Ovary (tissue), 9 donors: Measurements from ENCODE around the gene FAM161A. TPM values are rescaled to one million over a fixed set of nuclear protein-coding genes. Genes with fewer than 3 reads are reported as not detected.
A peak's percentile ranks its signal among the peaks of the same experiment; 100 is the strongest.

Source experiments
- DNase-seq, 5 donors: peaks; one replicate each; pipeline ENCODE4 v3.0.0-alpha.2; 2019 to 2020
- H3K27ac ChIP-seq, 2 donors: fragments of 200-600 bp; one replicate each; pipeline versions ENCODE4 v1.5.1 to v1.8.0; 2019 to 2022
- H3K27me3 ChIP-seq: fragments of 200-600 bp; one replicate; pipeline ENCODE4 v1.8.0; 2022
- H3K36me3 ChIP-seq: fragments of 200-600 bp; sonication (generic); one replicate; pipeline ENCODE4 v1.5.1; 2019
- H3K4me1 ChIP-seq: one replicate; pipeline ENCODE4 v1.8.1; 2013; ENCODE audit warnings: mild to moderate bottlenecking, moderate library complexity; ENCODE audit not compliant: insufficient read depth
- H3K4me3 ChIP-seq: fragments of 200-600 bp; sonication (generic); one replicate; pipeline ENCODE4 v1.5.1; 2017
- H3K9me3 ChIP-seq, 2 donors: fragments of 200-600 bp in 1 of 2; sonication (generic) in 1 of 2; one replicate each; pipeline versions ENCODE4 v1.5.1 to v1.8.1; 2013 to 2019; ENCODE audit warnings: mild to moderate bottlenecking in 1 of 2, moderate library complexity in 1 of 2
- CTCF ChIP-seq, 3 donors: fragments of 450-650 bp in 2 of 3; fragments of 200-600 bp in 1 of 3; IDR thresholded peaks; one replicate each; pipeline versions ENCODE4 v1.5.1 to v1.8.0; 2016 to 2022; ENCODE audit warnings: antibody characterized with exemption in 3 of 3, mild to moderate bottlenecking in 1 of 3
- EP300 ChIP-seq: sonication (generic); formaldehyde crosslinking; IDR thresholded peaks from one replicate; pipeline ENCODE4 v1.6.1; 2017; ENCODE audit warnings: antibody characterized with exemption
- POLR2A ChIP-seq: fragments of 450-650 bp; IDR thresholded peaks from one replicate; pipeline ENCODE4 v1.6.1; 2017; ENCODE audit warnings: antibody characterized with exemption, mild to moderate bottlenecking, moderate library complexity
- WGBS, 3 donors: extraction: QIAGEN DNeasy Blood & Tissue Kit in 1 of 3; methylation state at CpG; one replicate each; pipeline versions ENCODE4 v1.1.5 to v1.1.7; 2013 to 2017; 5-methylcytosine and 5-hydroxymethylcytosine counted together
- intact Hi-C, 4 donors: fragments of 100-400 bp; cut with DNase I; formaldehyde crosslinking; loops; one replicate each; pipeline versions ENCODE4 v1.11.0 to v1.15.1; 2022 to 2023
- polyA plus RNA-seq, 2 donors: library from polyadenylated mRNA; stranded (reverse); fragments of 200-250 nt in 1 of 2; fragments of 350-450 nt in 1 of 2; fragmentation: Illumina TruSeq in 1 of 2; extraction: RNeasy Lipid Tissue Mini Kit (QIAGEN cat#74804) in 1 of 2; gene quantifications; one replicate each; pipeline ENCODE4 v1.2.3, GENCODE V29; 2013 to 2014
- small RNA-seq: library from RNA; depleted of rRNA; stranded (forward); fragments of <200 nt; gene quantifications from one replicate; pipeline ENCODE3, GENCODE V24; 2016
- total RNA-seq, 7 donors: library from RNA; depleted of rRNA in 2 of 7; stranded (reverse); fragments of >200 nt in 2 of 7; fragmentation: NEBNext Ultra II Directional in 3 of 7; extraction: Animal tissue kit (Norgen Biotek cat#: 25700) in 3 of 7; gene quantifications; one replicate each; pipeline versions ENCODE4 v1.1.0 to v1.2.4, GENCODE V29; 2016 to 2023
- donor health status: DM: no; HTN: no; CAD: no; lungs with moderate emphysema.
- donor health status: DM: no; HTN: no; CAD: no.
- donor health status: Bipolar disorder and iron deficiency.
- donor health status: DM: yes; HTN: yes; CAD: no.
- donor health status: DM: no; HTN: no; CAD: no.
- donor health status: DM: yes; HTN: yes; CAD: no.

The FAM161A gene
- total and polyA plus RNA-seq, 9 donors = 4.9 to 9.4 (median 6.7) TPM

GRCh38 chr2:61786876-61787275 is 67.0 kb downstream of the FAM161A start:
- H3K4me3 ChIP-seq = no peak overlapping the region
- intact Hi-C loops = no loop called here
- WGBS, 3 donors = 85 to 92% (median 89%) methylated on average over 2 of the region's 2 CpGs
- no peak for DNase-seq
- H3K27ac ChIP-seq = no peak overlapping the region
- H3K27me3 ChIP-seq = no peaks in the 10 kb centered on the region
- no peaks in the 10 kb centered on the region for H3K4me1 ChIP-seq
- TF ChIP-seq CTCF (IDR thresholded peaks at IDR 0.05) (no peak), EP300 (no peak), POLR2A (no peak)
- no peaks in the 10 kb centered on the region for H3K9me3 ChIP-seq
- no peaks in the 10 kb centered on the region for H3K36me3 ChIP-seq

- no peaks in the 10 kb centered on the region for H3K9me3 ChIP-seq
- H3K4me1 ChIP-seq = no peaks in the 10 kb centered on the region
- no peaks in the 10 kb centered on the region for H3K27me3 ChIP-seq
- no peak for TF ChIP-seq EP300
- no peak for TF ChIP-seq POLR2A
- TF ChIP-seq CTCF (IDR thresholded peaks at IDR 0.05) = no peak
- H3K27ac ChIP-seq = no peak overlapping the region
- DNase-seq = no peak
- intact Hi-C loops = no loop called here
- H3K36me3 ChIP-seq = no peaks in the 10 kb centered on the region
- H3K4me3 ChIP-seq = no peak overlapping the region
Measured at GRCh38 chr2:61785583-61785982, 68.3 kb downstream of the FAM161A start.

- Histone ChIP-seq H3K27ac (no peak overlapping the region), H3K4me3 (no peak overlapping the region), H3K9me3 (no peaks in the 10 kb centered on the region), H3K4me1 (no peaks in the 10 kb centered on the region), H3K27me3 (no peaks in the 10 kb centered on the region), H3K36me3 (no peaks in the 10 kb centered on the region)
- intact Hi-C loops = no loop called here
- TF ChIP-seq POLR2A (no peak), EP300 (no peak), CTCF (IDR thresholded peaks at IDR 0.05) (no peak)
- WGBS, 3 donors = 79 to 84% (median 82%) methylated on average over 4 of the region's 4 CpGs
- no peak for DNase-seq
Measured at GRCh38 chr2:61784643-61785042, 69.2 kb downstream of the FAM161A start.

- Histone ChIP-seq H3K36me3 (no peaks in the 10 kb centered on the region), H3K27ac (peak overlapping the region in 1 of 2 donors; percentile 35), H3K4me1 (peaks cover 2% of the 10 kb centered on the region), H3K4me3 (no peak overlapping the region), H3K9me3 (no peaks in the 10 kb centered on the region), H3K27me3 (no peaks in the 10 kb centered on the region)
- TF ChIP-seq POLR2A = no peak
- no peak for TF ChIP-seq CTCF (IDR thresholded peaks at IDR 0.05)
- TF ChIP-seq EP300 = no peak
- DNase-seq = no peak
- 74 to 84% (median 82%) methylated on average over 8 of the region's 8 CpGs for WGBS, 3 donors
- intact Hi-C loops = no loop called here
Measured at GRCh38 chr2:61775956-61776570, 77.8 kb downstream of the FAM161A start.

Small RNA genes within 50 kb of the gene (small RNA-seq; reads per million reads assigned to genes)
- gene RPS24P7 = not detected

Other genes with a start within 250 kb of the FAM161A start
- 100 to 1,000 TPM in 6 of 7 donors, 10 to 100 TPM in 1; 99.7 to 200 (median 144) TPM for gene CCT4, start 34.6 kb upstream of the FAM161A start, total RNA-seq
- 100 to 1,000 TPM; 113 to 165 TPM for gene CCT4, start 34.6 kb upstream of the FAM161A start, polyA plus RNA-seq
- gene COMMD1, start 51.6 kb upstream of the FAM161A start, total RNA-seq = 10 to 100 TPM; 25.4 to 48.8 (median 30.3) TPM
- gene COMMD1, start 51.6 kb upstream of the FAM161A start, polyA plus RNA-seq = 10 to 100 TPM; 33.3 to 44.9 TPM